ENCODE results near the gene SPTBN1. TPM values are rescaled to one million over a fixed set of nuclear protein-coding genes. Genes with fewer than 3 reads are reported as not detected.

SPTBN1 gene
- total and polyA plus RNA-seq, 2 experiments from 2014 or later, result 58.1 to 204 TPM

GRCh38 chr2:54432251-54433015 lies 23.7 kb upstream of the SPTBN1 start (continued):
- no peak for TF ChIP-seq ZNF462 (CRISPR knock-in tag; IDR thresholded peaks at IDR 0.05)
- TF ChIP-seq CREB1 (CRISPR knock-in tag; IDR thresholded peaks at IDR 0.05; ENCODE audit: low read depth), result no peak
- no peak for TF ChIP-seq ZNF114 (CRISPR knock-in tag; IDR thresholded peaks at IDR 0.05)

- no peaks in the 10 kb centered on the region for H3K27me3 ChIP-seq (ENCODE audit: insufficient read depth)
- no peak overlapping the region for H3K27ac ChIP-seq (ENCODE audit: low read depth)
- Mint-ChIP-seq H3K9me3 (no peaks in the 10 kb centered on the region), H3K4me1 (peaks cover 2% of the 10 kb centered on the region; the same call in 2 of the 3 replicates), H3K4me3 (no peak overlapping the region), H3K36me3 (ENCODE audit: low read depth) (no peaks in the 10 kb centered on the region), H3K27me3 (ENCODE audit: insufficient read depth, low read depth, poor library complexity) (no peaks in the 10 kb centered on the region), H3K27ac (no peak overlapping the region)
- no peaks in the 10 kb centered on the region for H3K79me2 ChIP-seq (replicated peaks; ENCODE audit: insufficient read depth)
- no peak for ATAC-seq
- no peaks in the 10 kb centered on the region for H4K20me1 ChIP-seq (replicated peaks; ENCODE audit: insufficient read depth)
- no peak overlapping the region for H3K4me2 ChIP-seq
- no peaks in the 10 kb centered on the region for H3K36me3 ChIP-seq (ENCODE audit: insufficient read depth)
- no peak overlapping the region for H2AFZ ChIP-seq
- no peak overlapping the region for H3K4me3 ChIP-seq
- TF ChIP-seq ETS1 (IDR thresholded peaks at IDR 0.05) (no peak), ZNF114 (CRISPR knock-in tag; IDR thresholded peaks at IDR 0.05) (no peak), REST (IDR thresholded peaks at IDR 0.05; ENCODE audit: unreplicated experiment) (no peak), STAT1 (IDR thresholded peaks at IDR 0.05; ENCODE audit: unreplicated experiment) (no peak)
- DNase-seq (ENCODE audit: low spot score), result no peak
- no peaks in the 10 kb centered on the region for H3F3A ChIP-seq (replicated peaks; ENCODE audit: low read depth)
- peaks cover 6% of the 10 kb centered on the region; the same call in 1 of the 2 replicates for H3K4me1 ChIP-seq (ENCODE audit: insufficient read depth)
- H3K9me2 ChIP-seq (ENCODE audit: insufficient read depth), result 0 out of 2 replicates have a peak, but pooled peaks cover 8% of the 10 kb centered on the region
Observed at GRCh38 chr2:54434229-54434628, 21.9 kb upstream of the SPTBN1 start.

Measured in GM23338 (cell line).